ENCODE results near the gene ZNF521. TPM values are rescaled to one million over a fixed set of nuclear protein-coding genes. Genes with fewer than 3 reads are reported as not detected.
A peak's percentile ranks its signal among the peaks of the same experiment; 100 is the strongest.

The ZNF521 gene
- polyA plus RNA-seq, 3 donors = 31.2 to 41.0 (median 39.2) TPM

- DNase-seq = no peak
These were observed 6.7 kb downstream of the ZNF521 start for GRCh38 chr18:25345081-25345866.

- no peak for DNase-seq
These were observed 10.1 kb downstream of the ZNF521 start for GRCh38 chr18:25341831-25342230.

DNA sequence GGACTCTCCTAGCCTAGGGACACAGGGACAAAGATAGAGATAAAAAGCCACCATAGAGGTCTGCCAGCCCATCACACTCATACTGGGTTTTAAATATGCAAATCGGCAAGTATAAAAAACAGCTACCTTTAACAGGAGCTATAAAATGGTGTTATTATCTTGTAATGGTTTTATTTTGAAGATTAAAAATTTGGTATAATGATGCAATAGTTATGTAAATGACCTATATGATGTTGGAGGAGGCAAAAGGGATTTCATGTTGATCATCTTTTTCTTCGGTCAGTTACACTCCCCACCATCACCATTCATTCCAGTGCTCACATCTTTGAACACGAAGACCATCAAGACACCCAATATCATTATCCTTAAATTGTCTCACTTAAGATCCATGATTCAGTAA is 11.2 kb downstream of the ZNF521 start:
- no peak for DNase-seq

DNA sequence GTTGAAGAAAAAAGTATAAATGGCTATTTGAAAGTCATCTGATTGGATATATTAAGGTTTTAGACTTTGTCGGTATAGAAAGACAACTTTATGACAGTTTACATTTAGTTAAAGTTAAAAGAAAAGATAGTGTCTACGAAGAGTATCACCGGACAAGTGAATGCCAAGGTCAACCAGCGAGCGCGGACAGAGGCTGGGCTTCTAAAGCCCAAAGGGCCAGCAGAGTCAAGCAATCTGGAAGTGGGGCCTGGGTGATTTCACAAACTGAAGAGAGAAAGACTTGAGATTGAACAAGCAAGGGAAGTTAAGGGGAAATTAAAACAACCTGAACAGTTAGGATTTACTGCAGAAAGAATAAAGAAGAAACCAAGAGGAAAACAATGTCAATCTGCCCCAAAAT is 16.3 kb downstream of the ZNF521 start:
- no peak for DNase-seq

- DNase-seq = no peak
These were observed 16.9 kb downstream of the ZNF521 start for GRCh38 chr18:25335062-25335461.

- DNase-seq = no peak
These were observed 17.4 kb downstream of the ZNF521 start for GRCh38 chr18:25334588-25334987.

DNA sequence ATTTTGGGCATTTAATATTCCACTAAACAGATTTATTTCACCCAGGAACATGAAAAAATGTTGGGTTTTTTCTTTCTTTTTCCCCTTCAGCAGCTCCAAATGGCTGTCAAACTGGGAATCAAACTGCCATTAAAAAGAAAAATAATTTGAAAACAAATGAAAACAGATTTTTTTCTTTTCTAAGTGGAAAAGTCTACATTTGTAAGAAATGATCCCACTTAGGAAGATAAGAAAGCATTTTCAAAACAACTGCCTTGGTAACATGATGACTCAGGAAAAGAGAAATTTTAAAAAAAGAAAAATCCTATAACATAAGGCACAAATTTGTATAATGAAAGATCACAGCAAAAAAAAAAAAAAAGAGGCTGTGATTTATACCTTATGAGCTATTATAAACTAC is 20.0 kb downstream of the ZNF521 start:
- no peak for DNase-seq

DNA sequence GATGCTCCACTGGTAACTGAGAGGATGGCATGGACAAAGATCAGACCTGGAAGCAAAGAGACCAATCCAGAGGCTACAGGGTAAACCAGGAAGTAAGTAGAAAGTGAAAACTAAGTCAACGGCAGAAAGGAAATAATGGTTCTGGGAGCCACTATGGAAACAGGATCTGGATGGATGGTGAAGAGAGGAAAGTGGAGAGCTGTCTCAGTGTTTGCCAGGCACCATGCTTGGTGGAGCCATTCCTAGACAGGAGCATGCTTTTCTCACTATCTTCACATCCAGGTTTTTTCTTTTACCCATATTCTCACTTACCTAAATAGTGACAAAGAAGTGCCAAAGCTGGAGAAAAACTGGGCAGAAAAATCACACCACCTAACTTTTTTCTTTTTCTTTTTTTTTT is 22.2 kb downstream of the ZNF521 start:
- no peak for DNase-seq

DNA sequence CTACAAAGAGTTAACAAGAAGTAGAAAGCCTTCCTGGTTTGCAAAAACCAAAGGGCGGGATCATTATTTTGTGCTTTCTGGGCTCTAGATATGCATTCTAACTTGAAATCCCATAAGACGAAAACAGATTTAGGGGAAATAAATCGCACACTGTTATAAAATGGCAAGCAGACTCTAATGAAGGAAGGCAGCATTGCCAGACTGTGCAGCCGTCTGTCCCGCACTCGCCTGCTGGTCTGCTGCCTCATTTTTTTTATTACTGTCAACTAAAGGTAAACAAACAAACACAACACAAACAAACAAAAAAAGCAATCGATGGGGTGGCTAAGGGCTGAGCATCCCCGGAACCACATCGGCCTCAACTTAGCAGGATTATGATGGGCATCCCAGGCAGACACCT is 24.4 kb downstream of the ZNF521 start:
- DNase-seq = no peak

DNA sequence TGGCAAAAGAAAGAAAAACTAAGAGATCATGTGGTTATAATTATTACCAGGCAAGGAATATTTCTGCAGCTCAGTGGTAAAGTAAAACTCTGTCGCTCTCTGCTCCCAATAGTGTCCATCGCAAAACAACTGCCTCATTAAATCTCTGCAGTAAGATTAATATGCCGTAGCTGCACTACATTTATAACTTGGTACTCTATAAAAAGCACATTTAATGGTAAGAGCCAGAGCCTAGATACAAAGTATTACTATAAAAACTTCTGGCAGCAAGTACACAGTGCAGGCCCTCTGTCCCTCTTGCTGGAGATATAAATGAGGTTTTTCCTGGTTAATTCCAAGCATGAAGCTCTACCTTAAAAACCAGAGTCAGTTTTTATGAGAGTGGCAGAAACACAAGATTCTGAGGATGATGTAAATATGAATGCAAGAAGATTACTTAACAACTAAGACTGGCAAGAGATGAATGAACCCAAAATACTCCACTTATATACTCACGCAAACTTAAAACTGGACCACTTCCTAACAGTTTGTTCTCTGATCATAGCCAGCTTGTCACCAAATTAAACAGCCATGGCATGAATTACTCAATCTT is 25.5 kb downstream of the ZNF521 start:
- DNase-seq = no peak

GRCh38 chr18:25322806-25323205 is 29.2 kb downstream of the ZNF521 start:
- no peak for DNase-seq

DNA sequence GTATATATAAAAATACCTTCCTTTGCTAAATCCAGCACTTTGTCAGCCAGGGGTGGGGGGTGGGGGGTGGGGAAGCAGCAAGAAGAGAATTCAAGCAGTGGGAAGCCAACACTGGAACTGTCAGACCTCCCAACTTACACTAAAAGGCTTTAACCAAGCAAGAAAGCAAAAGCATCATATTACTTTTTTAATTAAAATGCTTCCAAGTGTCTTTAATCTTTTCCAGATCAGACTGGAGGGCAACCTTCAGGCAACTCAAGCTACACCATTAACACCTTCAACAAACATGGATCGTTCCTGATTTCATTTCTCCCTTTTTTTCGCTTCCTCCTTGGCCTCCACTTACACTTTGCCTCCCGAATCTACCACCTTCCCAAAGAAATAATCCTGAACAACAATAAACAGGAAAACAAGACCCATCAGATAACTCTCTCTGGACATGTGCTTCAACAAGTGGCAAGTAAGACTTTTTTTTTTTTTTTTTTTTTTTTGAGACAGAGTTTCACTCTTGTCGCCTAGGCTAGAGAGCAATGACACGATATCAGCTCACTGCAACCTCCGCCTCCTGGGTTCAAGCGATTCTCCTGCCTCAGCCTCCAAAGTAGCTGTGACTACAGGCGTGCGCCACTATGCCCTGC is 35.5 kb downstream of the ZNF521 start:
- DNase-seq = peak; percentile 62

DNA sequence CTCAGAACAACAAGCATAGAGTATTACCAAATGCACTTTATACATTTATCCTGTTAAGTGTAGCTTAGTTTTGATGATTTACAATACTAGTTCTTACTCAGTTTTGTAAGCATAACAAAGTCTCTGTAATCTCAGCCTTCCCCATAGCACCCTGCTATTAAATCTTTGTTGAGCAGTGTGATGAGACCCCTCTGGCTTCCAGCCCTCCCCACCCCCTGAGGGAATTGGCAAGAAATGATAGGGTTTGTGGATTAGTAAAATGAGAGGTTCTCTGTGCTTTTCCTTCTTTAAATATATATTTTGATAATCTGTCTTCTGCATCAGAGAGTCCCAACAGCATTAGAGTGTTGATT is 37.2 kb downstream of the ZNF521 start:
- DNase-seq = no peak

DNA sequence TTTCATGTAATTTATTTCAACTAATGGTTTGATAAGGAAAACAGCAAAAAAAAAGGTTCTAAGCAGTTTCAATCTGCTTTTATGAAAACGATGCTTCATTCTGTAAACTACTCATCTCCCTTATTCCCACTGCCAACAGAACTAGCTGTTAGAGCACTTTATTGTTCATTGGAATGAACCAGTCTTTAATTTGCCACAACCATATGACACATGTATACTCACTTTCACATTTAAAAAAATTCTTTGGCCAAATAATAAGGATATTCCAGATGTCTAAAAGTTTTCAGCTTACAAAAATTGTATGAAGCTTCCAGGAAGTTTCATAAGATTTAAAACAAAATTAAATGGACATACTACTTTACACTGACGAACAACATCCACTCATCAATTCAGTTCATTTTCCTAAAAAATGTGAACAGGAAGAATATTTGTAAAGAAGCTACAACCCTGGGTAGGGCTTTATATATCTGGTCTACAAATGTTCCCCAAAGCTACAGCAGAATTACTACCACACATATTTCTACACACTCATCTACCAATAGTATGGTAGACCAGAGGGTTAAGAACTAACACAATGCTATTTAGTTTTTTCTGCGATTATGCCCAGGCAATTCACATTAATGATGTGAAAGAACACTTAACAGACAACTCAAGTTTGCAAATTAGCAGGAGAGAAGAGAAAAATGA is 37.7 kb downstream of the ZNF521 start:
- no peak for DNase-seq

- DNase-seq = no peak
These were observed 38.7 kb downstream of the ZNF521 start for GRCh38 chr18:25313268-25313667.

DNA sequence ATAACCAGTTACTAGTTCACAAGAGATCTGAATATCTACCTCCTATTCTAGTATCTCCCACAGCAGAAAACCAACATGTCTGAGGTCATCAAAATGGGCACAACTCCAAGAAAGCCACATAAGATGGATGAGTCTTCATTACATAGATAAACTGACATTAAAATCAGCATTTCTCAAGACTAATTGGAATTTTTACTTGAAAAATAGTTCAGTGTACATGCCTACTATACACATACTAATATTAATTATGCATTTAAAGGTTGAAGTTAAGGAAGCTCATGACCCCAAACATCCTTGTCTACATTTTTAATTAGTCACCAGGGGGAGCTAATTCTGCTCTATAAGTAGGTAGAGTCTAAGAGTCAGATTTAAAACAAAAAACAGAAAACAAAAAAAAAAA is 41.9 kb downstream of the ZNF521 start:
- DNase-seq = no peak

DNA sequence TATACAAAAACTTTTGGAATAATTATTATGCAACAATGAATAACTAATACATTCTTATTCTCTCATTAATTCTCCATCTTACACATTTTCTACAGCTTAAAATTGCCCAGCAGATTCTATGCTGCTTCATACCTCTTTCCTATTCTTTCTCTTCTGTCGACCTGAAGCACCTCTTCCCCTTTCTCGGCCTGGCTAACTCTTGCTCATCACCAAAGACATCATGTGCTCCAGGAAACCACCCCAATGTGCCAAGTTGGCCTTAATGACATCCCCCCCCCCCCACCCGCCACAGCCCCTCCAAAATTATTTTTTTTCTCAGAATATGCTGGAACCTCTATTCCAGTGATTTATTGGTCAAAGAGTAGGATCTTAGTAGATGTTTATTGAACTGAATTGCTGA is 43.6 kb downstream of the ZNF521 start:
- no peak for DNase-seq

DNA sequence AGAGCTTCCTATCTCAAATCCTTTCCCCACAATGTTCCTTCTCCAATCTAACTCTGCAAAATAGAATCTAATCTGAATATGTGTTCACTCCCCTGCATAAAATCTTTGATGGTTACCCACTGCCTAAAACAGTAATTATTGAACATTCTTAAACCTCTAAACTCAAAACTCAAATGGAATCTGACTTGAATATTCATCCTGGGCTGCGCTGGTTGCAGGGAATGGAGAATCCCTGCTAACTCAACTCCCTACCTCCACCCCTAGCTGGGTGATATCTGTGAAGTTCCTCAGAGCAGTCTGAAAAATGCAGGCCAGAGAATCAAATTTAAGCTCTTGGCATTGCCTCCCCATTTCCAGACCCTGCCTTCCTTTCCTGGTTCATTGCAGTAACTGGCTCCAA is 44.8 kb downstream of the ZNF521 start:
- DNase-seq = no peak

DNA sequence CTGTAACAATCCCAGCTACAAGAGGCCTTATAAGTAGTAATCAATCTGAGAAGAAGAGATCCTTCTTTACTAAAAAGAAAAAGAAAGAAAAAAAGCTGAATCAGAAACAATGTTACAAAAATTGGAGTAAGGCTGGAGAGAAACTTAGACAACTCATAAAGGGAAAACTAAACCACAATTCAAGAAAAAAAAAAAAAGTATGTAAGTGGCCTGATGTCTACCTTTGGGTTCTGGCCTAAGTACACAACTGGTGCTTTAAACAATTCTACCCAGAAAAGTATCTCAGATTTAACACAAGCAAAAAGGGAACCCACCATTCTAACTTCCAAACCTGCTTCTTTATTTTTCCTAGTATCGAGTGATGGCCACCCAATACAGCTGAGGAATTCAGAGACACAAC is 45.3 kb downstream of the ZNF521 start:
- no peak for DNase-seq

GRCh38 chr18:25305584-25305983 is 46.4 kb downstream of the ZNF521 start:
- DNase-seq = no peak

GRCh38 chr18:25300492-25300891 is 51.5 kb downstream of the ZNF521 start:
- no peak for DNase-seq

- DNase-seq = no peak
These were observed 52.3 kb downstream of the ZNF521 start for GRCh38 chr18:25299426-25300300.
